Stimulated activated CD4-positive, alpha-beta T cell treated with anti-CD3 and anti-CD28 coated beads, Interleukin-12 subunit alpha, Interleukin-12 subunit beta, amount 100 ng/mL, for 24 hours (primary cell): ENCODE measurements around the gene HOXA6.

ENCODE experiments used
- DNase-seq, 2 experiments: peaks; one replicate each; pipeline ENCODE4 v3.0.0-alpha.2; 2020; ENCODE audit warnings: low read depth in 2 of 2

Gene HOXA6

DNA sequence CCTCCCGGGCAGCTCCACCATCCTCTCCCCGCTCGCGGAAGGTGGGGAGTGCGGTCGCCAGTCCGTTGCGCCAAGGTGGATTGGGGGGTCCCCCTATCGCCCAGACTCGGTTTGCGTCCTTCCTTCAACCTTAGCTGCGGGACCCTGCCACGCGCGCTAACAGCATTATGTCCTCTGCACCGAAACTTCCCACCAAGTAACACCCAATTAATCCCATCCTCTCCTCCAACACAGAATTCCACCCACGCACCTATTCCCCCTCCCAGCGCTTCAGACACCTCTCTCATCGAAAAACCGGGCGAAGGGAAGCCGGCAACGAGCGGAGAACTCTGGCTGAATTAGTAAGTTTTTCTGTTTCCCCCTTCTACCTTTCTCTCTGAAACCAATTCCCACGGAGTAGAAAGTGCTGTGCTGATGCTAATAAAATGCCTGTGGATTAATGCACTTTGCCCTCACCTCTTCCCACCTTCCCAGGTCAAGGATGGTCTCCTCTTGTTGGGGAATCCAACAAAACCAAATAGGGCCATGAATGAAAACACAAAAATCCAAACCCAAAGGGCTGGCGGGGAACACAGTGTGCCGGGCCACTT lies 3.9 kb upstream of the HOXA6 start:
- no peak for DNase-seq

DNA sequence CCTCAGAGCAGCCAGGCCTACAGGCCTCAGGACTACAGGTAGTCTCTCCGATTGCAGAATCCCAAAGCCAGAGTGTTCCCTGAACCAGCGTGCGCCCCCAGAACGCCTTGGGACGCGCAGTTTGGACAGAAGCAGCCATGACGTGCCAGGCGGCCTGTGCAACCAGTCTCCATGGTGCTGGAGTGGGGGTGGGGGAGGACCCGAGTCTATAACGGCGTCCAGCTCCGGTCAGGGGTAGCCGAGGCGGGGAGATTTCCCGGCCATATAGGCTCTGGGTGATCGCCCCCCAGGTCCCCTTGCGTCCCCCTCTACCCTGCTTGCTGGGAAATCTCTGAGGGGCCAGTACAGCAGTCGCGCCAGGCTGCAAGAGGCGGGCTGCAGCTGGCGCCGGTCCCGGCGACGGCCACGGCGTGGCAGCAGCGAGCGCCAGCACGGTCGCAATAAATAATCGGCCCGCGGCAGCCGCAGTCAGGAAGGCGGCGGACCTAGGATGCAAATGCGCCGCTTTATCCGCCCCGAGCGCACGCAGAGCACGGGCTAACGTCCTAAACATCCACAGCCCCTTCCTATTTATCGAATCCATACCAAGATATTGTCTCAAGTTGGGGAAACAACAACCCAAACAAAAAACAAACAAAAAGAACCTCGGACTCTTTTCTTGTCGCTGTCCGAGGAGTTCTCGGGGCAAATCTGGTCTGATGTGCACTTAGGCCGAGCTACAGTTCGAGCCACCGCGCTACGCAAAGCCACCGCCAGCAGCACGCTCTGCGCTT lies 3.2 kb upstream of the HOXA6 start:
- DNase-seq = peak; percentile 41 to 58

- DNase-seq = no peak
Measured at GRCh38 chr7:27149842-27150567, 2.4 kb upstream of the HOXA6 start.

GRCh38 chr7:27148756-27149641 lies 1.4 kb upstream of the HOXA6 start:
- DNase-seq = no peak

GRCh38 chr7:27148031-27148755 lies 619 bp upstream of the HOXA6 start:
- no peak for DNase-seq

DNA sequence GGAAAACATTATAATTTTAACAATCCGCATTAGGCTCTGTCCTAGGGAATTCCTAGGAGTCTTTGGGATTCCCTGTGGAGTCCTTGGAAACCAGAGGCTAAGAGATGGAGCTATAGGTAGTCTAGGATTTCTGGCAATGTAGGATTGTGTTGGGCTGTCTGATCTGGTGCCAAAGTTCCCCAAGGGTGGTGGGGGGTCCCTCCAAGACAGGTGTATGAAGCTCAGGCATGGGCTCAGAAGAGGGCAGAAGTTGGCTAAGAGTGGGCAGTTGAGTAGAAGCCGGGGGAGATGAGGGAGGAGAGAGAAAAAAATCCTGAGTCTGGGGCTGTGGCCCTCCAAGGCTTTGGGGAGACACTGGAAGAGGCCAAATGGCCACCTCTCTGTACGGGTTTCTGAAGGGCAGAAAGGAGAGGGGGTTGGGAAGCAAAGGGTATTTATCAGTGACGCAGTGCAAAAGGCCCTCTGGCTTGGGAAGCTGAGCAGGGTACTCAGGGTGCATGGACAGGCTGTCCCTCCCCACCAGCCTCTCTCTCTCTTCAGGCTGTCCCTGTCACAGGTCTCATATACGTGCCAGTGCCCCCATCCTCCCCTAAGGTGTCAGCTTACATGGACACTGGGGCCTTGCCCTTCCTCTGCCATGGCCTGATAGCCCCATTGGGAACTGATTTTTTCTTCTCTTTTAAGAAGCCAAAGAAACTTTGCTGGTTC lies 929 bp downstream of the HOXA6 start:
- no peak for DNase-seq

DNA sequence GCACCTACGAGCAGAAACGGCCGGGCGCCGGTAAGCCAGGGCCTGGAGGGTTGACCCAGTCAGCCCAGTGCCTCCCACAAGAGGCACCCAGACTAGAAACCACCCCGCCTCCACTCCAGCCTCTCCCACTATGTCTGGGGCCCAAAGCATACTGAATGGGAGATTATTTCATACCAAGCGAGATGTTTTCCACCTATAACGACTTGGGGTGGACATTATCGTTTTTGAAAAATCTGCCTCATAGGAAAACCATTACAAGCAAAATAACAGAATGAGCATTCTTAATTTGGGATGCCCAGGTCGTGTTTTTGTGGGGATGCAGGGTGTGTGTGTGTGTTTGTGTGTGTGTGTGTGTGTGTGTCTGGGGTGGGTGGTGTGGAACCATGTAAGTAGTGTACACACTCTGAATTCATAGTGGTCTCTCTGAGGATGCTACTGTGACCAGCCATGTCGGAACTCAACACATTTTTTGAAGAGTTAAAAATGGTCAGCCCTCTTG lies 1.6 kb downstream of the HOXA6 start:
- no peak for DNase-seq

- no peak for DNase-seq
Measured at GRCh38 chr7:27145165-27145913, 2.2 kb downstream of the HOXA6 start.

GRCh38 chr7:27144781-27145164 lies 2.8 kb downstream of the HOXA6 start:
- DNase-seq = no peak

GRCh38 chr7:27143950-27144780 lies 3.4 kb downstream of the HOXA6 start:
- no peak for DNase-seq

- DNase-seq = no peak
Measured at GRCh38 chr7:27143023-27143949, 4.3 kb downstream of the HOXA6 start, which contains the start of gene HOXA5. TSS of gene HOXA5 (minus strand) at chr7:27143681. CDS start at chr7:27143607, 74 bp downstream.

DNA sequence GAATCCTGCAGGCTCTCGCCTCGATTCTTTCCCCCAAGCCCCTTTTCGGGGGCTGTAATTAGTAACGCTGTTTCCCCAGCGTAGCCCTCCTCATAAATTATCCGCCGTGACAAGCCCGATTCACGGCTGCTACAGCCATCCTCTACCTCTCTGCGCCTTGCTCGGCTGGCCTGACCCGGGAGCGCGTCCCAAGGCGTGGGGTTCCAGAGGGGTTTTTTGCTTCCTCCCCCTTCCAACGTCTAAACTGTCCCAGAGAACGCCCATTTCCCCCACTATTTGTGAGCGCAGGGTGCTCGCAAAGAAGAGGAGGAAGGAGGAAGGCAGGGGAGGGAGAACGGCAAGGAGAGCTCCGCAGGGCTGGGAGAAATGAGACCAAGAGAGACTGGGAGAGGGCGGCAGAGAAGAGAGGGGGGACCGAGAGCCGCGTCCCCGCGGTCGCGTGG lies 5.0 kb downstream of the HOXA6 start:
- DNase-seq = no peak

GRCh38 chr7:27141923-27142579 lies 5.5 kb downstream of the HOXA6 start:
- DNase-seq = no peak

- no peak for DNase-seq
Measured at GRCh38 chr7:27141137-27141922, 6.2 kb downstream of the HOXA6 start.

DNA sequence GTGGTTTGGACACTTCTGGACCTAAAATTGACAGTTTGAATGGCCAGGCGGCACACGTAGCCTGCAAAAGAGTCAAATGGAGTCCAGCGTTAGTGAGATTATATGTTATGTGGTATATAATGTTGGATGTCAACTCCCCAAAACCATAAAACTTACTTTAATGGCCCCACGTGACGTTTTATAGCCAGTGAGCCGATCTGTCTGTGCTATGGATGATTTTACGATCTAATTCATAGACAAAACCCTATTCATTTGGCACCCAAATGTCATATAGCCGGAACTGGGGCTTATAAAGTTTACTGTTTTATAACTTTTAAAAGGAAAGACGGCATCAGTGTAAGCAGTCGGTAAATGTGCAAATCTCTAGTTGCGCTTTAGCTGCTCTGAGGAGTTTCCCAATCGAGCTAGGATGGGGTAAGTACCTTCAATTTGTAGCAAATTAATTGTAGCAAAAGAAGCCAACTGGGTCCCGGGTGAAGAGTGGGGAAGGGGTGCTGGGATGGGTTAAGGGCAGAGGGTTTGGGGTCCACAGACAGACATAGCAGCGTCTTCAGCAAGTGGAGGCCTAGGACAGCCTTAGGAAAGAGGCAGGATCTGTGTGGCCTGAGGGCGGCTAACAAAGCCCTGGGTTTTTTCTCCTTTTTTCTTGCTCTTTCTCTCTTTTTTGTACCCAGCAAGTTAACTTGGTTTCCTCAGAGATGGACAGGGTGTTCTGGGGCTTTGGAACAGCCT lies 7.3 kb downstream of the HOXA6 start:
- DNase-seq = no peak
